Vagina (tissue), 2 donors: ENCODE measurements around the gene CARD11.

Source experiments
- POLR2A ChIP-seq, 2 donors: fragments of 450-650 bp; IDR thresholded peaks; one replicate each; pipeline ENCODE4 v1.6.1; 2017; ENCODE audit warnings: antibody characterized with exemption in 2 of 2, mild to moderate bottlenecking in 2 of 2, moderate library complexity in 2 of 2
- TF ChIP-seq, protein P1 (sequence below), 3 experiments: fragments of 450-650 bp in 2 of 3; fragments of 200-600 bp in 1 of 3; sonication (generic) in 1 of 3; IDR thresholded peaks; one replicate each; pipeline ENCODE4 v1.5.1; 2017 to 2019; ENCODE audit warnings: antibody characterized with exemption in 3 of 3, mild to moderate bottlenecking in 2 of 3, moderate library complexity in 2 of 3

DNA sequence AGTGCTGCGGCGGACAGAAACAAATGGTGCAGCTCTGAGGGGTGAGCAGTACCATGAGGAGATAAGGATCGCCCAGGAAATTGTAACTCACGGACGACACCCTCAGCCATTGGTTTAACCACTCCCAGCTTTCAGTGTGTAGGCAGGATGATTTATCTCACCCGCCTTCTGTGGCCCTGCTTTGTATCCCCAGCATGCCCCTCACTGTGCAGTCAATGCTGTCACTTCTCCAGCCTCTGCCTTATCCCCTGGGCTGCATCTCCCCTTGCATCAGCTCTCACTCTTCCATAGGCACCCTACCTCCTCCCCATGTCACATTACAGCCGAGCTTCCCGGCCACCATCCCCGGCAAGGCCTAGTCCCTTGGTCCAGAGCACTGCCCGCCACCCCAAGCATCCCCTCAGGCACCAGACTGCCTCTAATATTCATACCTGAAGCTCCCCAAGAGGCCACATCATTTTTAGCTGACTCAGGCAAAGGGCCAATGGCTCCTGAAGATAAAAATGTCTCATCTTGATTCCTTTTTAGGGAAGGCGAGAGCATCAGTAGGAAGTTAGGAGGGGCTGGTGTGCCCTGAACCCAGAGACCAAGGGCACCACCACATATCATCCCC lies 77.1 kb downstream of the CARD11 start:
- TF ChIP-seq, protein P1, sequence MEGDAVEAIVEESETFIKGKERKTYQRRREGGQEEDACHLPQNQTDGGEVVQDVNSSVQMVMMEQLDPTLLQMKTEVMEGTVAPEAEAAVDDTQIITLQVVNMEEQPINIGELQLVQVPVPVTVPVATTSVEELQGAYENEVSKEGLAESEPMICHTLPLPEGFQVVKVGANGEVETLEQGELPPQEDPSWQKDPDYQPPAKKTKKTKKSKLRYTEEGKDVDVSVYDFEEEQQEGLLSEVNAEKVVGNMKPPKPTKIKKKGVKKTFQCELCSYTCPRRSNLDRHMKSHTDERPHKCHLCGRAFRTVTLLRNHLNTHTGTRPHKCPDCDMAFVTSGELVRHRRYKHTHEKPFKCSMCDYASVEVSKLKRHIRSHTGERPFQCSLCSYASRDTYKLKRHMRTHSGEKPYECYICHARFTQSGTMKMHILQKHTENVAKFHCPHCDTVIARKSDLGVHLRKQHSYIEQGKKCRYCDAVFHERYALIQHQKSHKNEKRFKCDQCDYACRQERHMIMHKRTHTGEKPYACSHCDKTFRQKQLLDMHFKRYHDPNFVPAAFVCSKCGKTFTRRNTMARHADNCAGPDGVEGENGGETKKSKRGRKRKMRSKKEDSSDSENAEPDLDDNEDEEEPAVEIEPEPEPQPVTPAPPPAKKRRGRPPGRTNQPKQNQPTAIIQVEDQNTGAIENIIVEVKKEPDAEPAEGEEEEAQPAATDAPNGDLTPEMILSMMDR (IDR thresholded peaks at IDR 0.05): no peak
- TF ChIP-seq POLR2A (IDR thresholded peaks at IDR 0.05): no peak
